Glutamatergic neuron (in vitro differentiated cells): ENCODE data around the gene STEAP2. TPM values are rescaled to one million over a fixed set of nuclear protein-coding genes. Genes with fewer than 3 reads are reported as not detected.

Experiments
- DNase-seq: peaks from one replicate; pipeline ENCODE4 v3.0.0; 2022
- H3K27ac Mint-ChIP-seq: one replicate; pipeline ENCODE4 v1.8.0; 2020; ENCODE audit warnings: mild to moderate bottlenecking, mixed read lengths, inconsistent platforms; ENCODE audit not compliant: unreplicated experiment
- H3K27me3 Mint-ChIP-seq: one replicate; pipeline ENCODE4 v1.8.0; 2020; ENCODE audit warnings: mild to moderate bottlenecking, moderate library complexity, mixed read lengths, inconsistent platforms; ENCODE audit not compliant: unreplicated experiment
- H3K36me3 Mint-ChIP-seq: one replicate; pipeline ENCODE4 v1.8.0; 2020; ENCODE audit warnings: mild to moderate bottlenecking, mixed read lengths, inconsistent platforms; ENCODE audit not compliant: unreplicated experiment
- H3K4me1 Mint-ChIP-seq: one replicate; pipeline ENCODE4 v1.8.0; 2020; ENCODE audit warnings: mild to moderate bottlenecking, low read depth, mixed read lengths, inconsistent platforms; ENCODE audit not compliant: unreplicated experiment
- H3K4me3 Mint-ChIP-seq: one replicate; pipeline ENCODE4 v1.8.0; 2020; ENCODE audit warnings: mild to moderate bottlenecking, mixed read lengths, inconsistent platforms; ENCODE audit not compliant: unreplicated experiment
- H3K9me3 Mint-ChIP-seq: one replicate; pipeline ENCODE4 v1.8.0; 2020; ENCODE audit warnings: mild to moderate bottlenecking, moderate library complexity, mixed read lengths, inconsistent platforms; ENCODE audit not compliant: unreplicated experiment
- total RNA-seq: library from RNA; stranded (reverse); fragmentation: NEBNext Ultra II Directional; extraction: Animal tissue kit (Norgen Biotek cat#: 25700); gene quantifications from one replicate; pipeline ENCODE4 v1.2.1, GENCODE V29; 2021; ENCODE audit not compliant: unreplicated experiment
- TF ChIP-seq, protein P1 (sequence below): fragments of 200-600 bp; sonication (generic); IDR thresholded peaks from one replicate; pipeline ENCODE4 v1.5.0; 2021; ENCODE audit not compliant: partially characterized antibody, unreplicated experiment

Gene STEAP2
- total RNA-seq, 1 donor from 2014 or later: 0.59 TPM

DNA sequence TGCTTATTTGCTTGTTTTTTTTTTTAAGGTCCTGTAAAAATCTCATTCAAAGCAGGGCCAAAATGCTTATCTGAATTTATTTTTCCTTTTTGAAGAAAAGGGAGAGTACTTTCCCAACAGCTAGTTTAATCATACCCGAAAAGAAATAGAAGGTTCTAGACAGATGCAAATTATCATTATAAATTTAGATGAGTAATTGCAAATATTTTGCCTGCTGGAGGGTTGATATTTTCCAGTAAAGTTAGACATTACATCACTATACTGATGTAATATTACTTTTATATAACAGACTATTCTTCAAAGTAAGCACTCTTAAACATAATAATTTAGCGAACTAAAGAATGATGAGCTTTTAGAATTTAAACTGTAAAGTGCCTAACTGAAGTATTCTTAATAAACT lies 19.3 kb downstream of the STEAP2 start:
- H3K4me1 Mint-ChIP-seq: no peaks in the 10 kb centered on the region
- H3K27ac Mint-ChIP-seq: no peak overlapping the region
- H3K9me3 Mint-ChIP-seq: no peaks in the 10 kb centered on the region
- TF ChIP-seq, protein P1, sequence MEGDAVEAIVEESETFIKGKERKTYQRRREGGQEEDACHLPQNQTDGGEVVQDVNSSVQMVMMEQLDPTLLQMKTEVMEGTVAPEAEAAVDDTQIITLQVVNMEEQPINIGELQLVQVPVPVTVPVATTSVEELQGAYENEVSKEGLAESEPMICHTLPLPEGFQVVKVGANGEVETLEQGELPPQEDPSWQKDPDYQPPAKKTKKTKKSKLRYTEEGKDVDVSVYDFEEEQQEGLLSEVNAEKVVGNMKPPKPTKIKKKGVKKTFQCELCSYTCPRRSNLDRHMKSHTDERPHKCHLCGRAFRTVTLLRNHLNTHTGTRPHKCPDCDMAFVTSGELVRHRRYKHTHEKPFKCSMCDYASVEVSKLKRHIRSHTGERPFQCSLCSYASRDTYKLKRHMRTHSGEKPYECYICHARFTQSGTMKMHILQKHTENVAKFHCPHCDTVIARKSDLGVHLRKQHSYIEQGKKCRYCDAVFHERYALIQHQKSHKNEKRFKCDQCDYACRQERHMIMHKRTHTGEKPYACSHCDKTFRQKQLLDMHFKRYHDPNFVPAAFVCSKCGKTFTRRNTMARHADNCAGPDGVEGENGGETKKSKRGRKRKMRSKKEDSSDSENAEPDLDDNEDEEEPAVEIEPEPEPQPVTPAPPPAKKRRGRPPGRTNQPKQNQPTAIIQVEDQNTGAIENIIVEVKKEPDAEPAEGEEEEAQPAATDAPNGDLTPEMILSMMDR: no peak
- no peaks in the 10 kb centered on the region for H3K27me3 Mint-ChIP-seq
- no peak for DNase-seq
- H3K4me3 Mint-ChIP-seq: no peak overlapping the region
- H3K36me3 Mint-ChIP-seq: no peaks in the 10 kb centered on the region

DNA sequence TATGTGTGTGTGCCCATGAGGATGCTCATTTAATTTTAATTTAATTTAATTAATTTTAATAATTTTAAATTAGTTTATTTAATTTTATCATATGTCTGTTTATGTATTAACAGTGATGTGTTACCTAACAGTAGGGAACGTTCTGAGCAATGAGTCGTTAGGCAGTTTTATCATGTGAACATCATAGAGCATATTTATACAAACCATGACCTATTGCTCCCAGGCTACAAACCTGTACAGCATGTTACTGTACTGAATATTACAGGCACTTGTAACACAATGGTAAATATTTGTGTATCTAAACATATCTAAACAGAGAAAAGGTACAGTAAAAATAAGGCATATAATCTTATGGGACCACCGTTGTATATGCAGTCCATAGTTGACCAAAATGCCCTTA lies 19.8 kb downstream of the STEAP2 start:
- no peaks in the 10 kb centered on the region for H3K27me3 Mint-ChIP-seq

DNA sequence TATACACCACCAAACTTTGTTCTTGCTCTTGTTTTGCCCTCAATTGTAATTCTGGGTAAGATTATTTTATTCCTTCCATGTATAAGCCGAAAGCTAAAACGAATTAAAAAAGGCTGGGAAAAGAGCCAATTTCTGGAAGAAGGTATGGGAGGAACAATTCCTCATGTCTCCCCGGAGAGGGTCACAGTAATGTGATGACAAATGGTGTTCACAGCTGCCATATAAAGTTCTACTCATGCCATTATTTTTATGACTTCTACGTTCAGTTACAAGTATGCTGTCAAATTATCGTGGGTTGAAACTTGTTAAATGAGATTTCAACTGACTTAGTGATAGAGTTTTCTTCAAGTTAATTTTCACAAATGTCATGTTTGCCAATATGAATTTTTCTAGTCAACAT lies 20.9 kb downstream of the STEAP2 start:
- no peak for DNase-seq
- H3K27ac Mint-ChIP-seq: no peak overlapping the region
- no peaks in the 10 kb centered on the region for H3K9me3 Mint-ChIP-seq
- H3K4me3 Mint-ChIP-seq: no peak overlapping the region
- no peaks in the 10 kb centered on the region for H3K4me1 Mint-ChIP-seq
- H3K27me3 Mint-ChIP-seq: no peaks in the 10 kb centered on the region
- TF ChIP-seq, protein P1: no peak
- no peaks in the 10 kb centered on the region for H3K36me3 Mint-ChIP-seq

More for the DNA sequence above, 19.8 kb downstream of the STEAP2 start:
- no peak for DNase-seq
- no peaks in the 10 kb centered on the region for H3K36me3 Mint-ChIP-seq
- H3K27ac Mint-ChIP-seq: no peak overlapping the region
- H3K9me3 Mint-ChIP-seq: no peaks in the 10 kb centered on the region
- H3K4me3 Mint-ChIP-seq: no peak overlapping the region
- no peaks in the 10 kb centered on the region for H3K4me1 Mint-ChIP-seq
- TF ChIP-seq, protein P1: no peak

DNA sequence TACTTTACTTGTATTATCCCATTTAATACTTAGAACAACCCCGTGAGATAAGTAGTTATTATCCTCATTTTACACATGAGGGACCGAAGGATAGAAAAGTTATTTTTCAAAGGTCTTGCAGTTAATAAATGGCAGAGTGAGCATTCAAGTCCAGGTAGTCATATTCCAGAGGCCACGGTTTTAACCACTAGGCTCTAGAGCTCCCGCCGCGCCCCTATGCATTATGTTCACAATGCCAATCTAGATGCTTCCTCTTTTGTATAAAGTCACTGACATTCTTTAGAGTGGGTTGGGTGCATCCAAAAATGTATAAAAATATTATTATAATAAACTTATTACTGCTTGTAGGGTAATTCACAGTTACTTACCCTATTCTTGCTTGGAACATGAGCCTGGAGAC lies 22.0 kb downstream of the STEAP2 start:
- no peaks in the 10 kb centered on the region for H3K27me3 Mint-ChIP-seq
- DNase-seq: no peak
- H3K9me3 Mint-ChIP-seq: no peaks in the 10 kb centered on the region
- TF ChIP-seq, protein P1: no peak
- no peaks in the 10 kb centered on the region for H3K36me3 Mint-ChIP-seq
- no peak overlapping the region for H3K27ac Mint-ChIP-seq
- H3K4me3 Mint-ChIP-seq: no peak overlapping the region
- H3K4me1 Mint-ChIP-seq: no peaks in the 10 kb centered on the region

DNA sequence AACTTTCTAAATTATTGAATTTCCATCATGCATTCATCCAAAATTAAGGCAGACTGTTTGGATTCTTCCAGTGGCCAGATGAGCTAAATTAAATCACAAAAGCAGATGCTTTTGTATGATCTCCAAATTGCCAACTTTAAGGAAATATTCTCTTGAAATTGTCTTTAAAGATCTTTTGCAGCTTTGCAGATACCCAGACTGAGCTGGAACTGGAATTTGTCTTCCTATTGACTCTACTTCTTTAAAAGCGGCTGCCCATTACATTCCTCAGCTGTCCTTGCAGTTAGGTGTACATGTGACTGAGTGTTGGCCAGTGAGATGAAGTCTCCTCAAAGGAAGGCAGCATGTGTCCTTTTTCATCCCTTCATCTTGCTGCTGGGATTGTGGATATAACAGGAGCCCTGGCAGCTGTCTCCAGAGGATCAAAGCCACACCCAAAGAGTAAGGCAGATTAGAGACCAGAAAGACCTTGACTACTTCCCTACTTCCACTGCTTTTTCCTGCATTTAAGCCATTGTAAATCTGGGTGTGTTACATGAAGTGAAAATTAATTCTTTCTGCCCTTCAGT lies 25.3 kb downstream of the STEAP2 start:
- no peaks in the 10 kb centered on the region for H3K9me3 Mint-ChIP-seq
- no peaks in the 10 kb centered on the region for H3K27me3 Mint-ChIP-seq
- no peaks in the 10 kb centered on the region for H3K4me1 Mint-ChIP-seq
- H3K36me3 Mint-ChIP-seq: no peaks in the 10 kb centered on the region
- H3K27ac Mint-ChIP-seq: no peak overlapping the region
- no peak overlapping the region for H3K4me3 Mint-ChIP-seq
- DNase-seq: no peak
- TF ChIP-seq, protein P1: no peak
